ENCODE data around the gene WASF3.

DNA sequence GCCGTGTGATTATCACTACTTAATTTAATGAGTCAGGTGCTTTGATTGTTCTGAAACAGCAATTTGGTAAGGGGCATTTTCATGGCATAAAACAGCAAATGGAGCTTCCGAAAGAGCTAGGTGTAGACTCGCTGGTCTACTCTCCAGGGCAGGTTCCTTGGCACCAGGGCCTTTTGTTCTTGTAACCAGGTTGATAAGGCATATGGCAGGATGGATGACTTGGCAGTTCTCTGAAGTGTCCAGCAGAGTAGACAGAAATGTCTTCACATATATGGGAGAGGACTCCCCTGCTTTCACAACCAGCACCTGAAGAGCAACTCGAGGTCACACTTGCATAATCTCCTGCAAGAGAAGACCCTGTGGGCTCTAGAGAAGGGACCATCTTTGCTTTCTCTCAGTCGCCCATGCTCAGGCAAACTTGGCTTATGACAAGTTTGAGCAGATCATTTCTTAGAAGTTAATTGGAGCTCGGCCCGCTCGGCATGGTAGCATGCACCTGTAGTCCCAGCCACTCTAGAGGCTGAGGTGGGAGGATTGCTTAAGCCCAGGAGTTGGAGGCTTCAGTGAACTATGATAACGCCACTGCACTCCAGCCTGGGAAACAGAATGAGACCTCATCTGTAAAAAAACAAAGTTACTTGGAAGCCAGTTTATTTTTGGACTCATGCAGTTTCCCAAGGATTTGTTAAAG is 23.3 kb upstream of the WASF3 start:
- TF ChIP-seq GATA2 (IDR thresholded peaks at IDR 0.05; ENCODE audit: low read depth, low read length) (no peak), GATA3 (IDR thresholded peaks at IDR 0.05; ENCODE audit: low read depth, low read length) (no peak)
